ENCODE measurements around the gene FAM222A. TPM values are rescaled to one million over a fixed set of nuclear protein-coding genes. Genes with fewer than 3 reads are reported as not detected.

FAM222A gene
- total RNA-seq, 6 experiments from 2014 or later = 0.34 to 4.3 (median 1.2) TPM

GRCh38 chr12:109816870-109817269 is 103.2 kb downstream of the FAM222A start:
- Histone ChIP-seq H3K36me3 (peaks cover 0 to 14% (median 0%) of the 10 kb centered on the region in 4 donors), H3K4me3 (no peak overlapping the region), H3K27me3 (no peaks in the 10 kb centered on the region), H3K27ac (no peak overlapping the region), H3K4me1 (no peaks in the 10 kb centered on the region), H3K9me3 (no peaks in the 10 kb centered on the region)
- TF ChIP-seq POLR2A (IDR thresholded peaks at IDR 0.05) (no peak), CTCF (IDR thresholded peaks at IDR 0.05) (no peak)
- DNase-seq (no peak), ATAC-seq (no peak)
- 79% methylated on average over 4 of the region's 7 CpGs for WGBS (ENCODE audit: insufficient coverage, low coverage, low lambda C conversion rate, missing lambda C conversion rate)
- intact Hi-C loops (cut with DNase I) = no loop called here

- Histone ChIP-seq H3K4me3 (no peak overlapping the region), H3K9me3 (no peaks in the 10 kb centered on the region), H3K27me3 (no peaks in the 10 kb centered on the region), H3K4me1 (peaks cover 0 to 5% (median 0%) of the 10 kb centered on the region in 4 donors), H3K36me3 (peaks cover 0 to 6% (median 0%) of the 10 kb centered on the region in 4 donors), H3K27ac (no peak overlapping the region)
- intact Hi-C loops (cut with DNase I) = no loop called here
- TF ChIP-seq CTCF (IDR thresholded peaks at IDR 0.05) = no peak
- TF ChIP-seq POLR2A (IDR thresholded peaks at IDR 0.05) = no peak
- no peak for ATAC-seq
- WGBS (ENCODE audit: insufficient coverage, low coverage, low lambda C conversion rate, missing lambda C conversion rate) = 97% methylated on average over 4 of the region's 8 CpGs
- no peak for DNase-seq
These were observed 104.1 kb downstream of the FAM222A start for GRCh38 chr12:109817627-109818231.

DNA sequence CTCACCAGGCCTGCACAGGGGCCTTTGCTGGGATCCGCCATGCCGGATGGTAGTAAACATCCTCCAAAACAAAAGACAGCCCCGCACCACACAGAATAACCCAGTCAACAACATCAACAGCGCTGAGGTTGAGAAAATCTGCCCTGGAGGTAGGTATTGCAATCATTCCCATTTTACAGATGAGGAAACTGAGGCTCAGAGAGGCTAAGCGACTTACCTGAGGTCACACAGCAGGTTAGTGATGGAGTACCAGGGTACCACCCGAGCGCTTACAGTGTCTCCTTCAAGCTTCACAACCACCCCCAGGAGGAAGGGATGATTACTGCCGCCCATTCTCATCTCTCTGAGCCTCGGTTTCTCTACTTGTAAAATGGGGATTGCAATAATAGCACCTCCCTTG is 104.6 kb downstream of the FAM222A start:
- intact Hi-C loops (cut with DNase I) = no loop called here
- DNase-seq = no peak
- ATAC-seq = no peak
- no peak overlapping the region for H3K4me3 ChIP-seq
- no CpG with 5 or more reads among the region's 9 CpGs for WGBS (ENCODE audit: insufficient coverage, low coverage, low lambda C conversion rate, missing lambda C conversion rate)
- TF ChIP-seq POLR2A (IDR thresholded peaks at IDR 0.05) (no peak), CTCF (IDR thresholded peaks at IDR 0.05) (no peak)
- no peak overlapping the region for H3K27ac ChIP-seq
- peaks cover 0 to 10% (median 3%) of the 10 kb centered on the region in 4 donors for H3K4me1 ChIP-seq
- H3K27me3 ChIP-seq = no peaks in the 10 kb centered on the region
- peaks cover 0 to 1% (median 0%) of the 10 kb centered on the region in 4 donors for H3K36me3 ChIP-seq
- no peaks in the 10 kb centered on the region for H3K9me3 ChIP-seq

GRCh38 chr12:109818905-109819500 is 105.4 kb downstream of the FAM222A start:
- DNase-seq (no peak), ATAC-seq (peak in 2 of 4 donors; percentile 17 to 19)
- Histone ChIP-seq H3K36me3 (no peaks in the 10 kb centered on the region), H3K27me3 (no peaks in the 10 kb centered on the region), H3K4me1 (peaks cover 0 to 17% (median 6%) of the 10 kb centered on the region in 4 donors), H3K9me3 (no peaks in the 10 kb centered on the region), H3K27ac (no peak overlapping the region), H3K4me3 (no peak overlapping the region)
- intact Hi-C loops (cut with DNase I) = no loop called here
- no peak for TF ChIP-seq POLR2A (IDR thresholded peaks at IDR 0.05)
- TF ChIP-seq CTCF (IDR thresholded peaks at IDR 0.05) = no peak
- WGBS (ENCODE audit: insufficient coverage, low coverage, low lambda C conversion rate, missing lambda C conversion rate) = 54% methylated on average over 6 of the region's 10 CpGs

Other genes starting within 250 kb of the FAM222A start
- 10 to 100 TPM in 4 of 6 experiments, 1 to 10 TPM in 2; 5.8 to 20.2 (median 11.6) TPM for gene KCTD10, start 236.5 kb upstream of the FAM222A start, total RNA-seq
- gene UBE3B, start 236.2 kb upstream of the FAM222A start, total RNA-seq = 10 to 100 TPM; 15.3 to 31.8 (median 22.5) TPM
- 10 to 100 TPM; 42.6 to 99.8 (median 65.2) TPM for gene MMAB, start 140.3 kb upstream of the FAM222A start, total RNA-seq
- gene MVK, start 140.0 kb upstream of the FAM222A start, total RNA-seq = 10 to 100 TPM; 14.2 to 60.0 (median 37.6) TPM
- gene TRPV4, start 119.6 kb downstream of the FAM222A start, total RNA-seq = 10 to 100 TPM in 1 of 6 experiments, 1 to 10 TPM in 5; 5.3 to 10.3 (median 6.7) TPM
- 10 to 100 TPM in 5 of 6 experiments, 1 to 10 TPM in 1; 9.8 to 20.8 (median 13.6) TPM for gene GLTP, start 166.7 kb downstream of the FAM222A start, total RNA-seq
- gene TCHP, start 186.4 kb downstream of the FAM222A start, total RNA-seq = 1 to 10 TPM; 4.9 to 8.8 (median 6.8) TPM

Measured in right lobe of liver (tissue), 6 donors.